ENCODE measurements around the gene KRTAP4-11. TPM values are rescaled to one million over a fixed set of nuclear protein-coding genes. Genes with fewer than 3 reads are reported as not detected.
"Not testable (repeated sequence)": the region's sequence is repeated elsewhere in the genome, so short reads cannot be mapped to it uniquely, and the experiment has no call there.

KRTAP4-11 gene
- total RNA-seq, 6 experiments from 2014 or later = not detected

DNA sequence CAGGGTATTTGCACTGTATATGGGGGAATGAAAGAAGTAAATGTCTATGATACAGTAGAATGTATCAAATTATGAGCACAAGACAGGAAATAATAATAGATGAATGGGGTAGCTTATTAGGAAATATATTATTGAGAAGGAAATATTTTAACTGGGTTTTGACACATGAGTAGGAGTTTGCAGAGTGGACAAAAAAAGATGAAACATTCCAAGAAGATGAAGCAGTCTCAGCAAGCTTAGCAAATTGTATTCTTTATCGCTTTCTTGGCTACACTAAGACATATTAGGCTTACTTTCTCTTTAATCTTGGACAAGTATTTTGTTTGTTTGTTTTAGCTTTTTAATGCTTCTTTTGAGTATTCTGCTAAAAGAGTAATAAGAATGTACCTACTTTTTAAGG, 14.3 kb downstream of the KRTAP4-11 start:
- Histone ChIP-seq H3K27me3 (no peaks in the 10 kb centered on the region), H3K27ac (no peak overlapping the region), H3K4me3 (no peak overlapping the region), H3K4me1 (no peaks in the 10 kb centered on the region), H3K36me3 (no peaks in the 10 kb centered on the region), H3K9me3 (no peaks in the 10 kb centered on the region)
- no peak for ATAC-seq
- intact Hi-C loops (cut with DNase I) = no loop called here
- no peak for TF ChIP-seq POLR2A (IDR thresholded peaks at IDR 0.05)
- no peak for TF ChIP-seq CTCF (IDR thresholded peaks at IDR 0.05)
- WGBS (ENCODE audit: insufficient coverage, low coverage, low lambda C conversion rate, missing lambda C conversion rate) = 100% methylated on average over 1 of the region's 1 CpG
- DNase-seq = no peak

- intact Hi-C loops (cut with DNase I) = no loop called here
- Histone ChIP-seq H3K27ac (no peak within 1 kb of the TSS), H3K36me3 (no peaks in the 10 kb centered on the region), H3K4me3 (no peak within 1 kb of the TSS), H3K27me3 (no peaks in the 10 kb centered on the region), H3K4me1 (no peaks in the 10 kb centered on the region), H3K9me3 (no peaks in the 10 kb centered on the region)
- no peak for TF ChIP-seq CTCF (IDR thresholded peaks at IDR 0.05)
- TF ChIP-seq POLR2A (IDR thresholded peaks at IDR 0.05) = no peak
- DNase-seq (no peak), ATAC-seq (no peak)
- 19% methylated on average over 4 of the region's 10 CpGs for WGBS (ENCODE audit: insufficient coverage, low coverage, low lambda C conversion rate, missing lambda C conversion rate)
These were observed 16.4 kb downstream of the KRTAP4-11 start, which contains the start of gene KRTAP4-16 for GRCh38 chr17:41101586-41102259. Gene KRTAP4-16 (minus strand): TSS chr17:41102209. CDS start chr17:41102209, 0 bp downstream.

DNA sequence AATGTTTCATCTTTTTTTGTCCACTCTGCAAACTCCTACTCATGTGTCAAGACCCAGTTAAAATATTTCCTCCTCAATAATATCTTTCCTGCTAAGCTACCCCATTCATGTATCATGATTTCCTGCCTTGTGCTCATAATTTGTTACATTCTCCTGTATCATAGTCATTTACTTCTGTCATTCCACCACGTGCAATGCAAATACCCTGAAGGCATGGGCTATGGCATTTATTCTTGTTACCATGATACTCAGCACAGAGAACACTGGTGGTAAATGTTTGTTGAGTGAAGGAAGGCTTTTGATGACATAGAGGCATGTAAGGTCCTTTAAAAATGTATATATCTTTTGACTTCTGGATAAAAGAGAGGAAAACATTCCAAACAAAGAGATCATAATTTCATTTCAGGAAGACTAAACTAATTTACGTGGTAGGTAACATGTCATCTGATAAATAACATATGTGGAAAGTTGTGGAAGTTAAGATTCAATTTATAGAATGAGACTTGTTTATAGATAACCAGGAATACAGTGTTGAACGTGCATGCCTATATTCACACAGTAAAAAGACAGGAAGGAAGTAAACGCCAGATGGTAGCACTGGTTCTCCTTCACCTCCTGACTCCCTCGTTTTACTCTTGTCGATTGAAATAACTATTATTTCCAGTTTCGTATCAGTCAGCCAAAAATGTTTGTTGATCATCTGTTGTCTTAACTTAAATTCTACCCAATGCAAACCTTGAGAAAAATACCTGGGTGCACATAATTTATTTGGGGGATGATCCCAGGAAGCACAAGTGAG, 18.3 kb downstream of the KRTAP4-11 start:
- H3K27me3 ChIP-seq; intact Hi-C loops (cut with DNase I); H3K36me3 ChIP-seq; DNase-seq; H3K9me3 ChIP-seq; H3K27ac ChIP-seq; ATAC-seq; H3K4me1 ChIP-seq; H3K4me3 ChIP-seq: not testable (repeated sequence)
- 22% methylated on average over 7 of the region's 7 CpGs for WGBS (ENCODE audit: insufficient coverage, low coverage, low lambda C conversion rate, missing lambda C conversion rate)

DNA sequence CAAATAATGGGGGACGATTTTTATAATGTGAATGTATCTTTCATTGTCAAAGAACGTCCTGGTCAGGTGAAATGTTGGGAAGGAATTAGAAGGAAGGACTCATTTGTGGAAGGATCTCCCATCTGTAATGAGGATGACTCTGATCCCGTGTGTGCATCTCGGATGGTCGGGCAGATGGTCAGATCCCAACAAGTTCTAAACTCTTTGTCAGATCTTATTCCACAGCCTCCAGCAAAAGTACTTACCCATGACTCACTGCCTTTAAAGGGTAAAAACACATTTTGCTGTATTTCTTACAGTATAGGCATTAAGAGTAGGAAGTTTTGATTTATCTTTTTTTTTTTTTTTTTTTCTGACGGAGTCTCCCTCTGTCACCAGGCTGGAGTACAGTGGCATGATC, 19.7 kb downstream of the KRTAP4-11 start:
- Histone ChIP-seq H3K9me3 (no peaks in the 10 kb centered on the region), H3K27ac (no peak overlapping the region), H3K27me3 (no peaks in the 10 kb centered on the region), H3K36me3 (no peaks in the 10 kb centered on the region), H3K4me3 (no peak overlapping the region), H3K4me1 (no peaks in the 10 kb centered on the region)
- DNase-seq (no peak), ATAC-seq (no peak)
- 67% methylated on average over 6 of the region's 6 CpGs for WGBS (ENCODE audit: insufficient coverage, low coverage, low lambda C conversion rate, missing lambda C conversion rate)
- TF ChIP-seq POLR2A (IDR thresholded peaks at IDR 0.05) (no peak), CTCF (IDR thresholded peaks at IDR 0.05) (no peak)
- intact Hi-C loops (cut with DNase I) = no loop called here

- TF ChIP-seq POLR2A (IDR thresholded peaks at IDR 0.05) (no peak), CTCF (IDR thresholded peaks at IDR 0.05) (no peak)
- H3K36me3 ChIP-seq = no peaks in the 10 kb centered on the region
- no peaks in the 10 kb centered on the region for H3K27me3 ChIP-seq
- ATAC-seq (no peak), DNase-seq (no peak)
- no peaks in the 10 kb centered on the region for H3K4me1 ChIP-seq
- WGBS (ENCODE audit: insufficient coverage, low coverage, low lambda C conversion rate, missing lambda C conversion rate) = 37% methylated on average over 3 of the region's 4 CpGs
- no peaks in the 10 kb centered on the region for H3K9me3 ChIP-seq
- H3K4me3 ChIP-seq = no peak within 1 kb of the TSS
- intact Hi-C loops (cut with DNase I) = no loop called here
- no peak within 1 kb of the TSS for H3K27ac ChIP-seq
These were observed 20.1 kb downstream of the KRTAP4-11 start, which contains the start of gene KRTAP4-8 for GRCh38 chr17:41098042-41098441. Gene KRTAP4-8 (minus strand): TSS chr17:41098142. CDS start chr17:41098084, 58 bp downstream.
